H1 (cell line): ENCODE data around the gene OPRD1.

Experiments
- BRCA1 ChIP-seq: IDR thresholded peaks from 2 replicates; pipeline ENCODE4 v1.6.1; 2012; ENCODE audit warnings: low read depth, low read length, improper control_type of control experiment
- CHD7 ChIP-seq: fragments of 300-600 bp; sonication (generic); IDR thresholded peaks from 2 replicates; pipeline ENCODE4 v1.7.1; 2012; ENCODE audit warnings: low read length, moderate library complexity, mild to moderate bottlenecking, inconsistent platforms; ENCODE audit not compliant: insufficient replicate concordance
- CTCF ChIP-seq, 3 experiments: IDR thresholded peaks; 1 replicate in 2 of 3; 2 replicates in 1 of 3; pipeline versions ENCODE4 v1.5.1 to v1.6.1; 2011; ENCODE audit warnings: low read length in 3 of 3, mild to moderate bottlenecking in 3 of 3, inconsistent platforms in 2 of 3, low read depth in 1 of 3, moderate library complexity in 1 of 3; ENCODE audit not compliant: insufficient read depth in 1 of 3; ENCODE audit errors: control extremely low read depth in 1 of 3
- E2F6 ChIP-seq: IDR thresholded peaks from 2 replicates; pipeline ENCODE4 v1.6.1; 2012; ENCODE audit warnings: inconsistent platforms
- EZH2 ChIP-seq: fragments of 200-600 bp; sonication (generic); IDR thresholded peaks from 2 replicates; pipeline ENCODE4 v1.7.1; 2012; ENCODE audit warnings: low read depth, mild to moderate bottlenecking, moderate library complexity, low read length, inconsistent platforms; ENCODE audit not compliant: severe bottlenecking
- JUND ChIP-seq: IDR thresholded peaks from 2 replicates; pipeline ENCODE4 v1.6.1; 2011; ENCODE audit warnings: mild to moderate bottlenecking, improper control_type of control experiment, low read length
- KDM1A ChIP-seq: fragments of 200-600, 300-600 bp; sonication (generic); IDR thresholded peaks from 2 replicates; pipeline ENCODE4 v1.7.1; 2016; ENCODE audit warnings: mild to moderate bottlenecking, low read length, borderline replicate concordance
- NANOG ChIP-seq: IDR thresholded peaks from 2 replicates; pipeline ENCODE4 v1.6.1; 2011; ENCODE audit warnings: low read length, low read depth, mild to moderate bottlenecking, inconsistent platforms; ENCODE audit not compliant: insufficient read depth, poor library complexity, severe bottlenecking
- POLR2A ChIP-seq, 2 experiments: IDR thresholded peaks; 1 replicate in 1 of 2; 2 replicates in 1 of 2; pipeline ENCODE4 v1.6.1; 2011; ENCODE audit warnings: low read depth in 2 of 2, low read length in 2 of 2, mild to moderate bottlenecking in 2 of 2; ENCODE audit errors: control extremely low read depth in 1 of 2
- RXRA ChIP-seq: IDR thresholded peaks from 2 replicates; pipeline ENCODE4 v1.6.1; 2011; ENCODE audit warnings: low read depth, mild to moderate bottlenecking, low read length, moderate library complexity; ENCODE audit not compliant: insufficient read depth
- TEAD4 ChIP-seq: IDR thresholded peaks from 2 replicates; pipeline ENCODE4 v1.6.1; 2012; ENCODE audit warnings: low read depth, low read length, inconsistent platforms, mixed read lengths

GRCh38 chr1:28803051-28803450 lies 8.9 kb upstream of the OPRD1 start:
- TF ChIP-seq NANOG (no peak), E2F6 (no peak), JUND (no peak), KDM1A (no peak), TEAD4 (no peak), POLR2A (IDR thresholded peaks at IDR 0.05; ENCODE audit: control extremely low read depth in 1 of 2, low read depth in 2 of 2, low read length in 2 of 2) (no peak), CTCF (IDR thresholded peaks at IDR 0.05; ENCODE audit: control extremely low read depth in 1 of 3, insufficient read depth in 1 of 3, low read depth in 1 of 3, low read length in 3 of 3) (no peak), EZH2 (no peak), RXRA (no peak), CHD7 (no peak), BRCA1 (no peak)
